MCF 10A (cell line): ENCODE data around the gene VAMP8. TPM values are rescaled to one million over a fixed set of nuclear protein-coding genes. Genes with fewer than 3 reads are reported as not detected.
A peak's percentile ranks its signal among the peaks of the same experiment; 100 is the strongest.
"Not testable (repeated sequence)": the region's sequence is repeated elsewhere in the genome, so short reads cannot be mapped to it uniquely, and the experiment has no call there.

Experiments used
- BruUV-seq: library from RNA; stranded (reverse); fragments of 400-500 nt; replicated peaks from 2 replicates; lab custom pipeline; 2021; lab: Mats Ljungman, UMichigan
- CTCF ChIA-PET: fragments of 300-600 bp; sonication (Branson Sonifier 250); formaldehyde crosslinking; extraction: SDS; loops from one replicate; lab custom pipeline; 2021; ENCODE audit warnings: antibody characterized with exemption, inconsistent platforms; lab: Yijun Ruan, JAX
- POLR2A ChIA-PET: fragments of 300-600, 350-650 bp; sonication (Branson Sonifier 250); formaldehyde crosslinking; extraction: SDS; loops from one replicate; lab custom pipeline; 2020; ENCODE audit warnings: antibody characterized with exemption, inconsistent platforms; lab: Yijun Ruan, JAX
- DNase-seq: peaks from one replicate; pipeline ENCODE4 v3.0.0-alpha.2; 2018; ENCODE audit not compliant: unreplicated experiment
- H3K27ac Mint-ChIP-seq: one replicate; pipeline ENCODE4 v1.8.0; 2022; ENCODE audit warnings: mild to moderate bottlenecking, low read depth, mixed read lengths; ENCODE audit not compliant: unreplicated experiment
- H3K27me3 Mint-ChIP-seq: one replicate; pipeline ENCODE4 v1.8.0; 2022; ENCODE audit warnings: mixed read lengths; ENCODE audit not compliant: insufficient read depth, unreplicated experiment
- H3K36me3 Mint-ChIP-seq: one replicate; pipeline ENCODE4 v1.8.0; 2022; ENCODE audit warnings: mild to moderate bottlenecking, moderate library complexity, mixed read lengths; ENCODE audit not compliant: insufficient read depth, unreplicated experiment
- H3K4me1 Mint-ChIP-seq: one replicate; pipeline ENCODE4 v1.8.0; 2022; ENCODE audit warnings: mixed read lengths; ENCODE audit not compliant: insufficient read depth, unreplicated experiment
- H3K4me3 Mint-ChIP-seq: one replicate; pipeline ENCODE4 v1.8.0; 2022; ENCODE audit warnings: mild to moderate bottlenecking, moderate library complexity, mixed read lengths; ENCODE audit not compliant: unreplicated experiment
- H3K9me3 Mint-ChIP-seq: one replicate; pipeline ENCODE4 v1.8.0; 2022; ENCODE audit warnings: mixed read lengths; ENCODE audit not compliant: unreplicated experiment
- intact Hi-C: fragments of 100-400 bp; cut with micrococcal nuclease; formaldehyde crosslinking; loops from 2 replicates; pipeline ENCODE4 v1.14.1; 2022
- total RNA-seq: library from RNA; stranded (reverse); gene quantifications from 2 replicates; pipeline ENCODE4 v1.2.3, GENCODE V29; 2022
- TF ChIP-seq, protein P1 (sequence below): fragments of 200-600 bp; IDR thresholded peaks from one replicate; pipeline ENCODE4 v1.8.0; 2022; ENCODE audit warnings: antibody characterized with exemption, mild to moderate bottlenecking; ENCODE audit not compliant: unreplicated experiment

Gene VAMP8
- total RNA-seq, 1 experiment from 2014 or later: 56.0 TPM

DNA sequence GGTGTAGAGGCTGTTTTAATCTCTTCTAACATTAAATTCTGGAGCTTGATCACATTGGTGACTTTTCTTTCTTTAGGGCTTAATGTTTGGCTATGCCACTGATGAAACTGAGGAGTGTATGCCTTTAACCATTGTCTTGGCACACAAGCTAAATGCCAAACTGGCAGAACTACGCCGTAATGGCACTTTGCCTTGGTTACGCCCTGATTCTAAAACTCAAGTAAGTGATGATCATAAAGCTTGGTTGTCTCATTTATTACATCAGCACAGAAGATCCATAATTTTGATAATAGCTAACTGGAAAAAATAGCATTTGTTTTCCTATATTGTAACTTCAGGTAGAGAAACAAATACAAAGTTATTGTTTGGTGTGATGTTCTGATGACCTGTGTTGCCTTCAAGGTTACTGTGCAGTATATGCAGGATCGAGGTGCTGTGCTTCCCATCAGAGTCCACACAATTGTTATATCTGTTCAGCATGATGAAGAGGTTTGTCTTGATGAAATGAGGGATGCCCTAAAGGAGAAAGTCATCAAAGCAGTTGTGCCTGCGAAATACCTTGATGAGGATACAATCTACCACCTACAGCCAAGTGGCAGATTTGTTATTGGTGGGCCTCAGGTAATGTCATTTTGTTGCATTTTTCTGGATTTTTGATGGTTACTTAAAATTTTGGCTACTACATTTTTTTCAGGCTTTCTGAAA lies 35.5 kb upstream of the VAMP8 start:
- Mint-ChIP-seq H3K9me3 (no peaks in the 10 kb centered on the region), H3K27me3 (no peaks in the 10 kb centered on the region), H3K4me1 (peaks cover 41% of the 10 kb centered on the region), H3K27ac (peak overlapping the region; percentile 35), H3K36me3 (peaks cover 74% of the 10 kb centered on the region), H3K4me3 (peak overlapping the region; percentile 98)
- CTCF ChIA-PET: interaction anchor here (0.6 to 5.3 kb wide), 8 partner anchors 9 to 244 kb away, joined by 3 to 53 read pairs (median 4); partner anchors contain the start of gene SH2D6
- peak; percentile 47 for DNase-seq
- TF ChIP-seq, protein P1, sequence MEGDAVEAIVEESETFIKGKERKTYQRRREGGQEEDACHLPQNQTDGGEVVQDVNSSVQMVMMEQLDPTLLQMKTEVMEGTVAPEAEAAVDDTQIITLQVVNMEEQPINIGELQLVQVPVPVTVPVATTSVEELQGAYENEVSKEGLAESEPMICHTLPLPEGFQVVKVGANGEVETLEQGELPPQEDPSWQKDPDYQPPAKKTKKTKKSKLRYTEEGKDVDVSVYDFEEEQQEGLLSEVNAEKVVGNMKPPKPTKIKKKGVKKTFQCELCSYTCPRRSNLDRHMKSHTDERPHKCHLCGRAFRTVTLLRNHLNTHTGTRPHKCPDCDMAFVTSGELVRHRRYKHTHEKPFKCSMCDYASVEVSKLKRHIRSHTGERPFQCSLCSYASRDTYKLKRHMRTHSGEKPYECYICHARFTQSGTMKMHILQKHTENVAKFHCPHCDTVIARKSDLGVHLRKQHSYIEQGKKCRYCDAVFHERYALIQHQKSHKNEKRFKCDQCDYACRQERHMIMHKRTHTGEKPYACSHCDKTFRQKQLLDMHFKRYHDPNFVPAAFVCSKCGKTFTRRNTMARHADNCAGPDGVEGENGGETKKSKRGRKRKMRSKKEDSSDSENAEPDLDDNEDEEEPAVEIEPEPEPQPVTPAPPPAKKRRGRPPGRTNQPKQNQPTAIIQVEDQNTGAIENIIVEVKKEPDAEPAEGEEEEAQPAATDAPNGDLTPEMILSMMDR: no peak
- intact Hi-C loops: loop anchor here (1.0 kb wide), 1 partner anchor 122 kb away; no protein-coding TSS in a partner anchor
- POLR2A ChIA-PET: interaction anchor here (0.6 to 18.1 kb wide), 23 partner anchors 7 to 214 kb away, joined by 3 to 376 read pairs (median 11); partner anchors contain the start of genes C2orf68, ELMOD3, GGCX and RETSAT
- BruUV-seq: no TSS peak

GRCh38 chr2:85542777-85543176 lies 34.6 kb upstream of the VAMP8 start:
- Mint-ChIP-seq H3K27ac (no peak overlapping the region), H3K36me3 (peaks cover 74% of the 10 kb centered on the region), H3K9me3 (no peaks in the 10 kb centered on the region), H3K4me1 (peaks cover 39% of the 10 kb centered on the region), H3K4me3 (peak overlapping the region; percentile 98), H3K27me3 (no peaks in the 10 kb centered on the region)
- no TSS peak for BruUV-seq
- TF ChIP-seq, protein P1: no peak
- CTCF ChIA-PET: interaction anchor here (1.1 to 5.3 kb wide), 4 partner anchors 9 to 123 kb away, joined by 3 to 53 read pairs (median 6); partner anchors contain the start of gene SH2D6
- intact Hi-C loops: no loop called here
- DNase-seq: no peak
- POLR2A ChIA-PET: interaction anchor here (0.6 to 18.1 kb wide), 10 partner anchors 6 to 128 kb away, joined by 3 to 376 read pairs (median 73); partner anchors contain the start of genes GGCX, SH2D6 and VAMP8

DNA sequence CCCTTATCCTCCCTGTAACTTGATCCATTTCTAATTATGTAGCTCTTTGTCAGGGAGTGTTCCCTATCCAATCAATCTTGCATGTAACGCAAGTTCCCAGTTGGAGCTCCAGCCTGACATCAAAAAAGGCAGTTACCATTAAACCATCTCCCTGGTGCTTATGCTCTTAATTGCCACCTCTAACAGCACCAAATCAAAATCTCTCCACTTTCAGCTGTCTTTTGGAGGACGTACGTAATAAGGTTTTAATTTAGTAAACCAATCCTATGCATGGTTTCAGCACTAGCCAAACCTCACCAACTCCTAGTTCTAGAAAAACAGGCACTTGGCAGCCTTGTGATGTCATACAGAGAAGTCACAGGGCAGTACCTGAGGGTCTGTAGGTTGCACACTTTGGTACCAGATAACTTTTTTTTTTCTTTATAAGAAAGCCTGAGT lies 33.1 kb upstream of the VAMP8 start:
- H3K4me3 Mint-ChIP-seq: peak overlapping the region; percentile 53

GRCh38 chr2:85544915-85545779 lies 32.2 kb upstream of the VAMP8 start:
- not testable (repeated sequence) for H3K27ac Mint-ChIP-seq, H3K27me3 Mint-ChIP-seq, H3K9me3 Mint-ChIP-seq, H3K4me3 Mint-ChIP-seq, BruUV-seq, DNase-seq
- intact Hi-C loops: loop anchor here (5.0 kb wide), 1 partner anchor 193 kb away; the partner anchor contains the start of genes ELMOD3 and RETSAT
- CTCF ChIA-PET: interaction anchor here (0.6 to 12.7 kb wide), 8 partner anchors 9 to 125 kb away, joined by 3 to 293 read pairs (median 6); partner anchors contain the start of genes RNF181 and SH2D6
- Mint-ChIP-seq H3K36me3 (peaks cover 72% of the 10 kb centered on the region), H3K4me1 (peaks cover 37% of the 10 kb centered on the region)
- POLR2A ChIA-PET: interaction anchor here (0.6 to 18.1 kb wide), 20 partner anchors 6 to 218 kb away, joined by 3 to 376 read pairs (median 6); partner anchors contain the start of genes ELMOD3, GGCX, MAT2A and RETSAT

More for the DNA sequence above, 33.1 kb upstream of the VAMP8 start:
- POLR2A ChIA-PET: interaction anchor here (0.7 to 18.1 kb wide), 7 partner anchors 9 to 190 kb away, joined by 3 to 376 read pairs (median 7); partner anchors contain the start of genes ELMOD3, RETSAT and SH2D6
- H3K27me3 Mint-ChIP-seq, H3K27ac Mint-ChIP-seq, intact Hi-C loops, BruUV-seq, H3K9me3 Mint-ChIP-seq, DNase-seq: not testable (repeated sequence)
- peaks cover 37% of the 10 kb centered on the region for H3K4me1 Mint-ChIP-seq
- H3K36me3 Mint-ChIP-seq: peaks cover 74% of the 10 kb centered on the region
- CTCF ChIA-PET: interaction anchor here (1.0 to 5.3 kb wide), 4 partner anchors 12 to 124 kb away, joined by 3 to 53 read pairs (median 6); partner anchors contain the start of genes RNF181 and SH2D6
